ENCODE data around the gene NDUFAF2. TPM values are rescaled to one million over a fixed set of nuclear protein-coding genes. Genes with fewer than 3 reads are reported as not detected.

Gene NDUFAF2, protein sequence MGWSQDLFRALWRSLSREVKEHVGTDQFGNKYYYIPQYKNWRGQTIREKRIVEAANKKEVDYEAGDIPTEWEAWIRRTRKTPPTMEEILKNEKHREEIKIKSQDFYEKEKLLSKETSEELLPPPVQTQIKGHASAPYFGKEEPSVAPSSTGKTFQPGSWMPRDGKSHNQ
- total RNA-seq (2016; rRNA removed; fragmentation: Illumina TruSeq; extraction: Trizol) (78.4 and 111 TPM in 2 replicates), polyA plus RNA-seq (2011; rRNA removed) (28.5 and 34.0 TPM in 2 replicates), polyA minus RNA-seq (2011; rRNA and poly(A)+ RNA removed; ENCODE audit: low replicate concordance) (15.5 and 26.7 TPM in 2 replicates), Bru-seq, nascent RNA (percentile 78 among the genes with signal in this experiment), BruChase-seq, experiment 1, labeled RNA remaining after a 6-hour chase (percentile 58 among the genes with signal in this experiment), BruChase-seq, experiment 2, labeled RNA remaining after a 2-hour chase (percentile 70 among the genes with signal in this experiment)
- total RNA-seq (2016; cell fraction: cytosol; rRNA removed; fragmentation: Illumina TruSeq; extraction: Trizol; ENCODE audit: low read depth): 51.9 and 59.9 TPM in 2 replicates
- total RNA-seq (2016; cell fraction: insoluble cytoplasmic fraction; rRNA removed; fragmentation: Illumina TruSeq; extraction: Trizol): 77.6 and 110 TPM in 2 replicates
- 53.2 and 58.9 TPM in 2 replicates for total RNA-seq (2016; cell fraction: membrane; rRNA removed; fragmentation: Illumina TruSeq; extraction: Trizol)
- total RNA-seq (2016; cell fraction: nucleus; rRNA removed; fragmentation: Illumina TruSeq; extraction: Trizol): 26.0 and 35.1 TPM in 2 replicates
- 15.1 and 18.0 TPM in 2 replicates for polyA plus RNA-seq (2011; cell fraction: cytosol; rRNA removed)
- polyA plus RNA-seq (2011; cell fraction: nucleus; rRNA removed): 4.0 and 5.2 TPM in 2 replicates
- polyA plus RNA-seq (2012): 44.9 and 45.8 TPM in 2 replicates
- polyA plus RNA-seq (2016; cell fraction: cytosol; fragmentation: Illumina TruSeq; extraction: Trizol; ENCODE audit: low read depth): 53.0 and 78.0 TPM in 2 replicates
- polyA plus RNA-seq (2016; cell fraction: insoluble cytoplasmic fraction; fragmentation: Illumina TruSeq; extraction: Trizol; ENCODE audit: low read depth): 115 and 139 TPM in 2 replicates
- polyA plus RNA-seq (2016; cell fraction: membrane; fragmentation: Illumina TruSeq; extraction: Trizol; ENCODE audit: low read depth): 46.5 and 58.4 TPM in 2 replicates
- polyA plus RNA-seq (2016; cell fraction: nucleus; fragmentation: Illumina TruSeq; extraction: Trizol; ENCODE audit: insufficient read depth, low read depth): 50.1 and 54.5 TPM in 2 replicates
- polyA minus RNA-seq (2011; cell fraction: cytosol; rRNA and poly(A)+ RNA removed): 12.7 and 15.5 TPM in 2 replicates
- 29.0 TPM in 2 replicates for polyA minus RNA-seq (2011; cell fraction: nucleus; rRNA and poly(A)+ RNA removed)
- long read RNA-seq, experiment 1, transcript NDUFAF2-201 (4 exons, 719 nt): major isoform, 37 of 54 reads
- long read RNA-seq, experiment 1, partial matches to known transcripts: 8 of 54 reads
- long read RNA-seq, experiment 1, other reads (novel, unspliced or antisense): 7 of 54 reads
- long read RNA-seq, experiment 2, transcript NDUFAF2-201 (4 exons, 719 nt): major isoform, 67 of 91 reads
- long read RNA-seq, experiment 2, partial matches to known transcripts: 4 of 91 reads
- long read RNA-seq, experiment 2, other reads (novel, unspliced or antisense): 16 of 91 reads

GRCh38 chr5:60944904-60945812, at the start of gene NDUFAF2, which contains the start of gene ERCC8:
Gene NDUFAF2, plus strand, starts transcription at chr5:60945205. Its CDS starts 51 bp downstream, at chr5:60945256.
Gene ERCC8, minus strand, starts transcription at chr5:60945070. Its CDS starts 62 bp downstream, at chr5:60945008.
- peak; percentile 99 for ATAC-seq
- no peaks in the 10 kb centered on the region; a peak in 1 of 5 replicates for H3K27me3 ChIP-seq (ENCODE audit: control insufficient read depth in 1 of 2, insufficient read depth in 2 of 2, low read length in 2 of 2)
- TSS peak; percentile 66 for BruUV-seq (replicated peaks)
- H2AFZ ChIP-seq (ENCODE audit: low read length): peak within 1 kb of the TSS; percentile 99
- no peaks in the 10 kb centered on the region for H3K9me3 ChIP-seq (ENCODE audit: low read length)
- H3K4me1 ChIP-seq (ENCODE audit: insufficient read depth, low read length): peaks cover 52% of the 10 kb centered on the region
- no peaks in the 10 kb centered on the region for H4K20me1 ChIP-seq (ENCODE audit: insufficient read depth, low read length)
- peak within 1 kb of the TSS; percentile 87 for H3K9ac ChIP-seq (ENCODE audit: insufficient read depth, low read depth, low read length)
- peak; percentile 98 for FAIRE-seq
- peak; percentile 91 for DNase-seq (ENCODE audit: low spot score)
- ChIA-PET CTCF (ENCODE audit: low intra/inter-chr PET ratio, low total read pairs) (no interaction called here), POLR2A (interaction anchor here (0.7 to 2.2 kb wide), 7 partner anchors 12 to 359 kb away, joined by 3 to 6 read pairs (median 3); partner anchors contain the start of gene DEPDC1B)
- intact Hi-C loops (cut with micrococcal nuclease; ENCODE audit: unreplicated experiment) (loop anchor here (5.0 kb wide), 1 partner anchor 273 kb away; no protein-coding TSS in a partner anchor), in situ Hi-C loops (cut with HindIII; ENCODE audit: extremely low pct_ligation_motif_present, low pct_unique_long_range_greater_than_20kb) (loop anchor here (10.0 kb wide), 1 partner anchor 270 kb away; no protein-coding TSS in a partner anchor)
- H3K4me2 ChIP-seq (ENCODE audit: low read depth, low read length): peak within 1 kb of the TSS; percentile 84
- under 1% methylated on average over 29 of the region's 64 CpGs for WGBS (ENCODE audit: low lambda C conversion rate)
- H3K79me2 ChIP-seq (ENCODE audit: insufficient read depth, low read length): peaks cover 93% of the 10 kb centered on the region
- H3K4me3 ChIP-seq (replicated peaks in 1 of 3; ENCODE audit: insufficient read depth in 1 of 3, low read depth in 2 of 3, low read length in 3 of 3): peak within 1 kb of the TSS; percentile 87 to 96 (median 90)
- H3K27ac ChIP-seq (ENCODE audit: extremely low read length, insufficient read depth, low read length): peak within 1 kb of the TSS; percentile 79
- H3K36me3 ChIP-seq (replicated peaks in 1 of 2; ENCODE audit: control insufficient read depth in 1 of 2, insufficient read depth in 2 of 2, low read length in 2 of 2): peaks cover 2 to 3% of the 10 kb centered on the region in 2 experiments; a peak in 3 of 5 replicates
- peak; percentile 88 for TF ChIP-seq KDM5A (IDR thresholded peaks at IDR 0.05; ENCODE audit: borderline replicate concordance, low read length)
- TF ChIP-seq SRY (CRISPR knock-in tag; IDR thresholded peaks at IDR 0.05): 0 out of 2 replicates have a peak, but pooled peaks have one; percentile 62
- peak; percentile 59; the same call in 1 of the 2 replicates for TF ChIP-seq TMF1 (CRISPR knock-in tag; IDR thresholded peaks at IDR 0.05; ENCODE audit: low read depth)
- TF ChIP-seq PHF5A (CRISPR knock-in tag; IDR thresholded peaks at IDR 0.05; ENCODE audit: low read depth, unreplicated experiment): no peak
- TF ChIP-seq STAG1 (CRISPR knock-in tag; IDR thresholded peaks at IDR 0.05): no peak
- TF ChIP-seq SMC3 (IDR thresholded peaks at IDR 0.05; ENCODE audit: low read length): no peak
- TF ChIP-seq, protein P1, sequence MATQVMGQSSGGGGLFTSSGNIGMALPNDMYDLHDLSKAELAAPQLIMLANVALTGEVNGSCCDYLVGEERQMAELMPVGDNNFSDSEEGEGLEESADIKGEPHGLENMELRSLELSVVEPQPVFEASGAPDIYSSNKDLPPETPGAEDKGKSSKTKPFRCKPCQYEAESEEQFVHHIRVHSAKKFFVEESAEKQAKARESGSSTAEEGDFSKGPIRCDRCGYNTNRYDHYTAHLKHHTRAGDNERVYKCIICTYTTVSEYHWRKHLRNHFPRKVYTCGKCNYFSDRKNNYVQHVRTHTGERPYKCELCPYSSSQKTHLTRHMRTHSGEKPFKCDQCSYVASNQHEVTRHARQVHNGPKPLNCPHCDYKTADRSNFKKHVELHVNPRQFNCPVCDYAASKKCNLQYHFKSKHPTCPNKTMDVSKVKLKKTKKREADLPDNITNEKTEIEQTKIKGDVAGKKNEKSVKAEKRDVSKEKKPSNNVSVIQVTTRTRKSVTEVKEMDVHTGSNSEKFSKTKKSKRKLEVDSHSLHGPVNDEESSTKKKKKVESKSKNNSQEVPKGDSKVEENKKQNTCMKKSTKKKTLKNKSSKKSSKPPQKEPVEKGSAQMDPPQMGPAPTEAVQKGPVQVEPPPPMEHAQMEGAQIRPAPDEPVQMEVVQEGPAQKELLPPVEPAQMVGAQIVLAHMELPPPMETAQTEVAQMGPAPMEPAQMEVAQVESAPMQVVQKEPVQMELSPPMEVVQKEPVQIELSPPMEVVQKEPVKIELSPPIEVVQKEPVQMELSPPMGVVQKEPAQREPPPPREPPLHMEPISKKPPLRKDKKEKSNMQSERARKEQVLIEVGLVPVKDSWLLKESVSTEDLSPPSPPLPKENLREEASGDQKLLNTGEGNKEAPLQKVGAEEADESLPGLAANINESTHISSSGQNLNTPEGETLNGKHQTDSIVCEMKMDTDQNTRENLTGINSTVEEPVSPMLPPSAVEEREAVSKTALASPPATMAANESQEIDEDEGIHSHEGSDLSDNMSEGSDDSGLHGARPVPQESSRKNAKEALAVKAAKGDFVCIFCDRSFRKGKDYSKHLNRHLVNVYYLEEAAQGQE (IDR thresholded peaks at IDR 0.05; ENCODE audit: borderline replicate concordance in 1 of 2, low read depth in 1 of 2, low read length in 2 of 2): no peak; a peak in 1 of 4 replicates
- TF ChIP-seq, protein P2, sequence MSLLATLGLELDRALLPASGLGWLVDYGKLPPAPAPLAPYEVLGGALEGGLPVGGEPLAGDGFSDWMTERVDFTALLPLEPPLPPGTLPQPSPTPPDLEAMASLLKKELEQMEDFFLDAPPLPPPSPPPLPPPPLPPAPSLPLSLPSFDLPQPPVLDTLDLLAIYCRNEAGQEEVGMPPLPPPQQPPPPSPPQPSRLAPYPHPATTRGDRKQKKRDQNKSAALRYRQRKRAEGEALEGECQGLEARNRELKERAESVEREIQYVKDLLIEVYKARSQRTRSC (CRISPR knock-in tag; IDR thresholded peaks at IDR 0.05; ENCODE audit: low read depth): no peak
- TF ChIP-seq MEF2D (CRISPR knock-in tag; IDR thresholded peaks at IDR 0.05): 0 out of 2 replicates have a peak, but pooled peaks have one; percentile 14
- TF ChIP-seq RFXANK (CRISPR knock-in tag; IDR thresholded peaks at IDR 0.05): no peak
- TF ChIP-seq JUND (CRISPR knock-in tag; IDR thresholded peaks at IDR 0.05): 0 out of 2 replicates have a peak, but pooled peaks have one; percentile 10
- 0 out of 2 replicates have a peak, but pooled peaks have one; percentile 54 for TF ChIP-seq ZNF30 (CRISPR knock-in tag; IDR thresholded peaks at IDR 0.05)
